Measurements from ENCODE around the gene UMAD1.
A peak's percentile ranks its signal among the peaks of the same experiment; 100 is the strongest.

The UMAD1 gene

DNA sequence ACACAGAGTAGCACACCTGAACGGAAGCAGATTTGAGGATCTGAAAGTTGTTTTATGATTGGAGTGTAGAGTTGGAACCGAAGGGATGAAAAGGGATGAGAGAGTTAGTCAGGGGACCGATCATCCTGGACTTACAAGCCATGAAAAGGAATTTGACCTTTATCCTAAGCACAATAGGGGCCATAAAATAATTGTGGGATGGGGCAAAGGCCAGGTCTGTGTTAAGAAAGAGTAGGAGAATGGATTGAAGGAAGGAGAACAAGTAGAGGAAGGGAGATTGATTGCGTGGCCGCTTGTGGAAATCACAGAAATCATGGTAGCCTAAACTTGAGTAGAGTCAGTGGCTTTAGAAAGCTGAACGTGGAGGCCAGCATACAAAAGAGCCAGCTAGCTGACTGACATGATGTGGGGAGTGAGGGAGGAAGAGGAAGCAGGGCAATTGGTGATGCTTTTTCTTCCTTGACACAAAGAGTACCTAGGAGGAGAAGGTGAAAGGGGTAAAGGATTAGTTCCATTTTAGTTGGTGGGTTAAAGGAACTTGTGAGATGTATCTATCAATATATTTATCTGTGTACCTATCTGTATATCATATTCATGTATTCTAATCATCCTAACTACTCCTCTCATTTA, 144.9 kb downstream of the UMAD1 start:
- no peak for DNase-seq
- no peak overlapping the region for H3K9ac ChIP-seq (ENCODE audit: low read length)
- H3K27ac ChIP-seq (ENCODE audit: low read length): no peak overlapping the region
- H3K27me3 ChIP-seq (replicated peaks; ENCODE audit: insufficient read depth, low read length): no peaks in the 10 kb centered on the region
- no peak overlapping the region for H3K4me2 ChIP-seq (ENCODE audit: low read depth, low read length)
- H4K20me1 ChIP-seq (ENCODE audit: insufficient read depth, low read length): no peaks in the 10 kb centered on the region
- TF ChIP-seq, protein P1, sequence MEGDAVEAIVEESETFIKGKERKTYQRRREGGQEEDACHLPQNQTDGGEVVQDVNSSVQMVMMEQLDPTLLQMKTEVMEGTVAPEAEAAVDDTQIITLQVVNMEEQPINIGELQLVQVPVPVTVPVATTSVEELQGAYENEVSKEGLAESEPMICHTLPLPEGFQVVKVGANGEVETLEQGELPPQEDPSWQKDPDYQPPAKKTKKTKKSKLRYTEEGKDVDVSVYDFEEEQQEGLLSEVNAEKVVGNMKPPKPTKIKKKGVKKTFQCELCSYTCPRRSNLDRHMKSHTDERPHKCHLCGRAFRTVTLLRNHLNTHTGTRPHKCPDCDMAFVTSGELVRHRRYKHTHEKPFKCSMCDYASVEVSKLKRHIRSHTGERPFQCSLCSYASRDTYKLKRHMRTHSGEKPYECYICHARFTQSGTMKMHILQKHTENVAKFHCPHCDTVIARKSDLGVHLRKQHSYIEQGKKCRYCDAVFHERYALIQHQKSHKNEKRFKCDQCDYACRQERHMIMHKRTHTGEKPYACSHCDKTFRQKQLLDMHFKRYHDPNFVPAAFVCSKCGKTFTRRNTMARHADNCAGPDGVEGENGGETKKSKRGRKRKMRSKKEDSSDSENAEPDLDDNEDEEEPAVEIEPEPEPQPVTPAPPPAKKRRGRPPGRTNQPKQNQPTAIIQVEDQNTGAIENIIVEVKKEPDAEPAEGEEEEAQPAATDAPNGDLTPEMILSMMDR (IDR thresholded peaks at IDR 0.05; ENCODE audit: low read length): no peak
- TF ChIP-seq EZH2phosphoT487 (IDR thresholded peaks at IDR 0.05; ENCODE audit: low read length) (no peak), EZH2 (optimal IDR thresholded peaks at IDR 0.05; ENCODE audit: low read depth, low read length) (no peak)
- no peak overlapping the region for H2AFZ ChIP-seq (ENCODE audit: low read length)
- H3K9me3 ChIP-seq (replicated peaks; ENCODE audit: insufficient read depth, low read length): no peaks in the 10 kb centered on the region
- H3K4me1 ChIP-seq (ENCODE audit: low read length): peaks cover 13% of the 10 kb centered on the region; the same call in 1 of the 2 replicates
- no peaks in the 10 kb centered on the region for H3K36me3 ChIP-seq (replicated peaks; ENCODE audit: insufficient read depth, low read length)
- no peaks in the 10 kb centered on the region for H3K9me2 ChIP-seq (replicated peaks; ENCODE audit: insufficient read depth, low read length)
- H3K4me3 ChIP-seq (ENCODE audit: low read length): no peak overlapping the region
- no peaks in the 10 kb centered on the region for H3F3A ChIP-seq (ENCODE audit: insufficient read depth, low read length)
- no peaks in the 10 kb centered on the region for H3K79me2 ChIP-seq (ENCODE audit: low read length)

DNA sequence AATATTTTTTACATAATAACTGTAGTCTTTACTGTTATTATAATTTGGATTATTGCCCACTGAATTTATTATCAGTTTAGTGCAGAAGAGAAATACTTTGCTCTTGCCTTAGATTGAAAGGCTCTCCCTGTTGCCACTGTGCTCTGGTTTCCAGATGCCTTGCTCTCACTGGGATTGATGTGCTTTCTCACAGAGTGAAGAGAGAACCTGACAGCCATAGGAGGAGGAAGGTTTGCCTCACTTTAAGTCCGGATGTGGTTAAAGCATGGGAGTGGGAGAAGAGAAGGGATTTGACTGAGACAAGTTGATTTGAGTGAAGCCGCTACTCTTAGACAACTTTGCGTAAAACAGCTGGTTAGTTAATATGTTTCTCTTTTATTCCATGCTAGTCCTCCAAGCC, 146.0 kb downstream of the UMAD1 start:
- no peak for TF ChIP-seq EZH2phosphoT487 (IDR thresholded peaks at IDR 0.05; ENCODE audit: low read length)
- TF ChIP-seq, protein P1 (IDR thresholded peaks at IDR 0.05; ENCODE audit: low read length): no peak
- no peak for TF ChIP-seq EZH2 (optimal IDR thresholded peaks at IDR 0.05; ENCODE audit: low read depth, low read length)
- H3K27ac ChIP-seq (ENCODE audit: low read length): no peak overlapping the region
- peaks cover 13% of the 10 kb centered on the region; the same call in 1 of the 2 replicates for H3K4me1 ChIP-seq (ENCODE audit: low read length)
- H3K9ac ChIP-seq (ENCODE audit: low read length): no peak overlapping the region
- no peaks in the 10 kb centered on the region for H3K27me3 ChIP-seq (replicated peaks; ENCODE audit: insufficient read depth, low read length)
- H3K79me2 ChIP-seq (ENCODE audit: low read length): no peaks in the 10 kb centered on the region
- no peaks in the 10 kb centered on the region for H3K36me3 ChIP-seq (replicated peaks; ENCODE audit: insufficient read depth, low read length)
- DNase-seq: no peak
- no peak overlapping the region for H3K4me2 ChIP-seq (ENCODE audit: low read depth, low read length)
- H4K20me1 ChIP-seq (ENCODE audit: insufficient read depth, low read length): no peaks in the 10 kb centered on the region
- no peaks in the 10 kb centered on the region for H3F3A ChIP-seq (ENCODE audit: insufficient read depth, low read length)
- no peak overlapping the region for H2AFZ ChIP-seq (ENCODE audit: low read length)
- H3K9me3 ChIP-seq (replicated peaks; ENCODE audit: insufficient read depth, low read length): no peaks in the 10 kb centered on the region
- H3K4me3 ChIP-seq (ENCODE audit: low read length): no peak overlapping the region
- no peaks in the 10 kb centered on the region for H3K9me2 ChIP-seq (replicated peaks; ENCODE audit: insufficient read depth, low read length)

DNA sequence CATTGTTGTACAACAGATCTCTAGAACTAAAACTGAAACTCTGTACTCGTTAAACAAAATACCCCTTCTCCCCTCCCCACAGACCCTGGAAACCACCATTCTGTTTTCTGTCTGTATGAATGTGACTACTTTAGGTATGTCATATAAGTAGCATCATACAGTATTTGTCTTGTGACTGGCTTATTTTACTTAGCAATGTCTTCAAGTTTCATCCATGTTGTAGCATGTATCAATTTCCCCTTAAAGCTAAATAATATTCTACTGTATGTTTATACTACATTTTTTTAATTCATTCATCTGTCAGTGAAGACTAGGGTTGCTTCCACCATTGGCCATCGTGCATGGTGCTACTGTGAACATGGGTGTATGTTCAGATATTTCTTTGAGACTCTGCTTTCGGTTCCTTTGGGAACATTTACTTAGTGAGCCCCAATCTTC, 149.0 kb downstream of the UMAD1 start:
- no peaks in the 10 kb centered on the region for H3K79me2 ChIP-seq (ENCODE audit: low read length)
- peak; percentile 62 for DNase-seq
- no peaks in the 10 kb centered on the region for H3F3A ChIP-seq (ENCODE audit: insufficient read depth, low read length)
- no peak overlapping the region for H3K4me3 ChIP-seq (ENCODE audit: low read length)
- peak overlapping the region; percentile 33; the same call in 1 of the 2 replicates for H3K4me2 ChIP-seq (ENCODE audit: low read depth, low read length)
- no peaks in the 10 kb centered on the region for H3K9me3 ChIP-seq (replicated peaks; ENCODE audit: insufficient read depth, low read length)
- no peak for TF ChIP-seq EZH2 (optimal IDR thresholded peaks at IDR 0.05; ENCODE audit: low read depth, low read length)
- TF ChIP-seq EZH2phosphoT487 (IDR thresholded peaks at IDR 0.05; ENCODE audit: low read length): no peak
- no peaks in the 10 kb centered on the region for H3K27me3 ChIP-seq (replicated peaks; ENCODE audit: insufficient read depth, low read length)
- H3K9ac ChIP-seq (ENCODE audit: low read length): no peak overlapping the region
- peak overlapping the region; percentile 42; the same call in 1 of the 2 replicates for H3K27ac ChIP-seq (ENCODE audit: low read length)
- H3K4me1 ChIP-seq (ENCODE audit: low read length): peaks cover 13% of the 10 kb centered on the region; the same call in 1 of the 2 replicates
- no peaks in the 10 kb centered on the region for H3K36me3 ChIP-seq (replicated peaks; ENCODE audit: insufficient read depth, low read length)
- H4K20me1 ChIP-seq (ENCODE audit: insufficient read depth, low read length): no peaks in the 10 kb centered on the region
- no peaks in the 10 kb centered on the region for H3K9me2 ChIP-seq (replicated peaks; ENCODE audit: insufficient read depth, low read length)
- H2AFZ ChIP-seq (ENCODE audit: low read length): no peak overlapping the region

Measured in MM.1S (cell line).